HepG2 (cell line): ENCODE measurements around the gene RPL5. TPM values are rescaled to one million over a fixed set of nuclear protein-coding genes. Genes with fewer than 3 reads are reported as not detected.

ENCODE experiments used
- ATAC-seq: fragments of 200-7000 bp; cut with Tn5 transposase; 3 replicates; pipeline ENCODE4 v1.9.1; 2020; ENCODE audit warnings: mild to moderate bottlenecking, moderate library complexity
- BruUV-seq: library from RNA; stranded (reverse); fragments of 400-500 nt; replicated peaks from 2 replicates; lab custom pipeline; 2021; lab: Mats Ljungman, UMichigan
- CTCF ChIA-PET: fragments of 300-600 bp; formaldehyde crosslinking; extraction: SDS; loops from one replicate; lab custom pipeline; 2021; ENCODE audit warnings: low total read pairs, inconsistent platforms, low intra/inter-chr PET ratio; lab: Yijun Ruan, JAX
- POLR2A ChIA-PET: fragments of 350-600 bp; sonication (Branson Sonifier 250); formaldehyde crosslinking; loops from one replicate; lab custom pipeline; 2020; ENCODE audit warnings: antibody characterized with exemption, inconsistent platforms; lab: Yijun Ruan, JAX
- DNase-seq: peaks from one replicate; pipeline ENCODE4 v3.0.0-alpha.2; 2015; ENCODE audit warnings: low spot score
- FAIRE-seq: peaks from 3 replicates; lab custom pipeline; 2011; peaks lifted over from hg19 to GRCh38; lab: Jason Lieb, UNC
- H2AFZ ChIP-seq: one replicate; pipeline ENCODE4 v1.6.1; 2011; ENCODE audit warnings: low read length, inconsistent platforms
- H3K27ac ChIP-seq: fragments of 300-600 bp; 3 replicates; pipeline ENCODE4 v1.8.0; 2011; ENCODE audit warnings: mixed run types, mild to moderate bottlenecking, mixed read lengths, low read length, inconsistent platforms; ENCODE audit not compliant: insufficient read depth; ENCODE audit errors: extremely low read length
- H3K27me3 ChIP-seq, 2 experiments: fragments of 200-600 bp in 1 of 2; 2 replicates in 1 of 2; 3 replicates in 1 of 2; pipeline versions ENCODE4 v1.6.0 to v1.8.0; 2011; ENCODE audit warnings: low read length in 2 of 2, mild to moderate bottlenecking in 2 of 2, moderate library complexity in 2 of 2, inconsistent platforms in 1 of 2; ENCODE audit not compliant: insufficient read depth in 2 of 2, control insufficient read depth in 1 of 2
- H3K36me3 ChIP-seq, 2 experiments: fragments of 200-600 bp in 1 of 2; replicated peaks in 1 of 2; 2 replicates in 1 of 2; 3 replicates in 1 of 2; pipeline versions ENCODE4 v1.5.1 to v1.8.0; 2011; ENCODE audit warnings: low read length in 2 of 2, inconsistent platforms in 1 of 2; ENCODE audit not compliant: insufficient read depth in 2 of 2, control insufficient read depth in 1 of 2
- H3K4me1 ChIP-seq: 2 replicates; pipeline ENCODE4 v1.5.1; 2012; ENCODE audit warnings: low read length, inconsistent platforms; ENCODE audit not compliant: insufficient read depth
- H3K4me2 ChIP-seq: 2 replicates; pipeline ENCODE4 v1.6.0; 2011; ENCODE audit warnings: low read depth, low read length, inconsistent platforms
- H3K4me3 ChIP-seq, 3 experiments: fragments of 200-600 bp in 1 of 3; sonication (generic), shearing (Covaris generic) in 1 of 3; replicated peaks in 1 of 3; 2 replicates each; pipeline ENCODE4 v1.5.1; 2011 to 2016; ENCODE audit warnings: low read length in 3 of 3, inconsistent platforms in 2 of 3, low read depth in 2 of 3, mild to moderate bottlenecking in 2 of 3, control low read depth in 1 of 3, mixed read lengths in 1 of 3; ENCODE audit not compliant: insufficient read depth in 1 of 3
- H3K79me2 ChIP-seq: one replicate; pipeline ENCODE4 v1.6.1; 2011; ENCODE audit warnings: low read length, inconsistent platforms; ENCODE audit not compliant: insufficient read depth
- H3K9ac ChIP-seq: 2 replicates; pipeline ENCODE4 v1.6.0; 2011; ENCODE audit warnings: mild to moderate bottlenecking, low read depth, low read length, inconsistent platforms; ENCODE audit not compliant: insufficient read depth
- H3K9me3 ChIP-seq: 2 replicates; pipeline ENCODE4 v1.5.1; 2012; ENCODE audit warnings: mild to moderate bottlenecking, low read length
- H4K20me1 ChIP-seq: 2 replicates; pipeline ENCODE4 v1.6.0; 2011; ENCODE audit warnings: inconsistent platforms, mild to moderate bottlenecking, low read length, moderate library complexity; ENCODE audit not compliant: insufficient read depth
- HNF4A ChIP-seq: sonication (generic); formaldehyde crosslinking; IDR thresholded peaks from 2 replicates; pipeline ENCODE4 v1.4.0; 2020; ENCODE audit warnings: missing genetic modification reagents
- JUND ChIP-seq: sonication (generic); formaldehyde crosslinking; IDR thresholded peaks from 2 replicates; pipeline ENCODE4 v1.8.0; 2022; ENCODE audit warnings: mild to moderate bottlenecking, missing genetic modification reagents
- ZNF747 ChIP-seq: sonication (generic); formaldehyde crosslinking; IDR thresholded peaks from 2 replicates; pipeline ENCODE4 v1.8.1; 2023; ENCODE audit warnings: missing genetic modification reagents, mild to moderate bottlenecking, borderline replicate concordance
- WGBS: methylation state at CpG from one replicate; pipeline ENCODE4 v1.1.6; 2017; ENCODE audit warnings: low lambda C conversion rate; 5-methylcytosine and 5-hydroxymethylcytosine counted together
- in situ Hi-C: cut with HindIII; loops from 2 replicates; pipeline ENCODE4 v1.10.0; 2017; ENCODE audit warnings: low pct_unique_long_range_greater_than_20kb; ENCODE audit not compliant: extremely low pct_ligation_motif_present
- intact Hi-C: fragments of 100-400 bp; cut with micrococcal nuclease; formaldehyde crosslinking; loops from one replicate; pipeline ENCODE4 v1.10.0; 2022; ENCODE audit not compliant: unreplicated experiment
- polyA plus RNA-seq, 8 experiments: library from polyadenylated mRNA; depleted of rRNA in 3 of 8; stranded (reverse) in 7 of 8; unstranded in 1 of 8; fragments of >200 nt; fragmentation: Illumina TruSeq in 4 of 8; extraction: Trizol in 4 of 8; gene quantifications; 2 replicates each; pipeline versions ENCODE4 v1.2.1 to v1.2.3, GENCODE V29; 2011 to 2016; ENCODE audit warnings: low read depth in 4 of 8, missing spikeins in 1 of 8, mixed read lengths in 1 of 8; ENCODE audit not compliant: insufficient read depth in 1 of 8
- total RNA-seq, 5 experiments: library from RNA; depleted of rRNA; stranded (reverse); fragments of >200 nt; fragmentation: Illumina TruSeq; extraction: Trizol; gene quantifications; 2 replicates each; pipeline ENCODE4 v1.2.3, GENCODE V29; 2016; ENCODE audit warnings: low read depth in 1 of 5
- TF ChIP-seq, protein P1 (sequence below): sonication (generic); formaldehyde crosslinking; IDR thresholded peaks from 2 replicates; pipeline ENCODE4 v1.4.0; 2020; ENCODE audit warnings: missing genetic modification reagents; ENCODE audit errors: not compliant biosample characterization
- TF ChIP-seq, protein P2 (sequence below): sonication (generic); formaldehyde crosslinking; IDR thresholded peaks from 2 replicates; pipeline ENCODE4 v1.5.1; 2020; ENCODE audit warnings: mild to moderate bottlenecking, missing genetic modification reagents, moderate library complexity

The RPL5 gene
- total and polyA plus RNA-seq, 2 of the 13 experiments (the other 11 are each of a cell fraction or from before 2014, with no cell fraction given): 2,304 to 2,520 TPM

DNA sequence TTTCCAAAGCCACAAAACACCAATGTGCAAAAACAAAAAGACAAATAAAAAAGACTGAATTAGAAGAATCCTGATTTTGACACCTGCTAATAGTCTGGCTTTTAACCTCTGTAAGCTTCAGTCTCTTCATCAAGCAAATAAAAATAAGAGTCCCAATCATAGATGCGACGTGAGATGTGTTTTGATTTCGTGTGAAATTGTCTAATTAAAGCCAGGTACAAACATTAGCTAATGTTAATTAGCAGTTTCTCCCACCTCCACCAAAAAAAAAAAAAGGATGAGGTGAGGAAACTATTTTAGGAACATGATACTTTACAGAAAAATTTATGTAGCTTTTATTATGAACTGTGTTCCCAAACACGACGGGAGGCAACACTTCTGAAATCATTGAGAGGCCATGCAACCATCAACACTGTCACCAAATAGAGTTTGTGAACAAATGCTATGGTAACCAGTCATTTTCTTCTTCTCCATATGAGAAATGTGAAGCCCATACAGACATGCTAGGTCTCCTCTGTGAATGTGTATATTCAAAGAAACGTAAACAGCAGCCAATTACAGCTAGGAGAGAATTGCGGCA lies 40.3 kb upstream of the RPL5 start:
- H2AFZ ChIP-seq: no peak overlapping the region

More for the DNA sequence above, 40.3 kb upstream of the RPL5 start:
- Histone ChIP-seq H3K9me3 (no peaks in the 10 kb centered on the region), H4K20me1 (no peaks in the 10 kb centered on the region), H3K4me3 (no peak overlapping the region), H3K4me1 (peaks cover 18% of the 10 kb centered on the region), H3K79me2 (no peaks in the 10 kb centered on the region), H3K36me3 (no peaks in the 10 kb centered on the region), H3K27ac (no peak overlapping the region), H3K4me2 (no peak overlapping the region), H3K9ac (no peak overlapping the region), H3K27me3 (peaks cover 0 to under 1% of the 10 kb centered on the region in 2 experiments; a peak in 2 of 5 replicates)
- ChIA-PET CTCF (no interaction called here), POLR2A (no interaction called here)
- no TSS peak for BruUV-seq
- in situ Hi-C loops: no loop called here
- TF ChIP-seq, protein P1, sequence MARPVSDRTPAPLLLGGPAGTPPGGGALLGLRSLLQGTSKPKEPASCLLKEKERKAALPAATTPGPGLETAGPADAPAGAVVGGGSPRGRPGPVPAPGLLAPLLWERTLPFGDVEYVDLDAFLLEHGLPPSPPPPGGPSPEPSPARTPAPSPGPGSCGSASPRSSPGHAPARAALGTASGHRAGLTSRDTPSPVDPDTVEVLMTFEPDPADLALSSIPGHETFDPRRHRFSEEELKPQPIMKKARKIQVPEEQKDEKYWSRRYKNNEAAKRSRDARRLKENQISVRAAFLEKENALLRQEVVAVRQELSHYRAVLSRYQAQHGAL: no peak
- no peak for TF ChIP-seq ZNF747 (CRISPR knock-in tag)
- TF ChIP-seq HNF4A (CRISPR knock-in tag): no peak
- TF ChIP-seq JUND (CRISPR knock-in tag): no peak
- TF ChIP-seq, protein P2, sequence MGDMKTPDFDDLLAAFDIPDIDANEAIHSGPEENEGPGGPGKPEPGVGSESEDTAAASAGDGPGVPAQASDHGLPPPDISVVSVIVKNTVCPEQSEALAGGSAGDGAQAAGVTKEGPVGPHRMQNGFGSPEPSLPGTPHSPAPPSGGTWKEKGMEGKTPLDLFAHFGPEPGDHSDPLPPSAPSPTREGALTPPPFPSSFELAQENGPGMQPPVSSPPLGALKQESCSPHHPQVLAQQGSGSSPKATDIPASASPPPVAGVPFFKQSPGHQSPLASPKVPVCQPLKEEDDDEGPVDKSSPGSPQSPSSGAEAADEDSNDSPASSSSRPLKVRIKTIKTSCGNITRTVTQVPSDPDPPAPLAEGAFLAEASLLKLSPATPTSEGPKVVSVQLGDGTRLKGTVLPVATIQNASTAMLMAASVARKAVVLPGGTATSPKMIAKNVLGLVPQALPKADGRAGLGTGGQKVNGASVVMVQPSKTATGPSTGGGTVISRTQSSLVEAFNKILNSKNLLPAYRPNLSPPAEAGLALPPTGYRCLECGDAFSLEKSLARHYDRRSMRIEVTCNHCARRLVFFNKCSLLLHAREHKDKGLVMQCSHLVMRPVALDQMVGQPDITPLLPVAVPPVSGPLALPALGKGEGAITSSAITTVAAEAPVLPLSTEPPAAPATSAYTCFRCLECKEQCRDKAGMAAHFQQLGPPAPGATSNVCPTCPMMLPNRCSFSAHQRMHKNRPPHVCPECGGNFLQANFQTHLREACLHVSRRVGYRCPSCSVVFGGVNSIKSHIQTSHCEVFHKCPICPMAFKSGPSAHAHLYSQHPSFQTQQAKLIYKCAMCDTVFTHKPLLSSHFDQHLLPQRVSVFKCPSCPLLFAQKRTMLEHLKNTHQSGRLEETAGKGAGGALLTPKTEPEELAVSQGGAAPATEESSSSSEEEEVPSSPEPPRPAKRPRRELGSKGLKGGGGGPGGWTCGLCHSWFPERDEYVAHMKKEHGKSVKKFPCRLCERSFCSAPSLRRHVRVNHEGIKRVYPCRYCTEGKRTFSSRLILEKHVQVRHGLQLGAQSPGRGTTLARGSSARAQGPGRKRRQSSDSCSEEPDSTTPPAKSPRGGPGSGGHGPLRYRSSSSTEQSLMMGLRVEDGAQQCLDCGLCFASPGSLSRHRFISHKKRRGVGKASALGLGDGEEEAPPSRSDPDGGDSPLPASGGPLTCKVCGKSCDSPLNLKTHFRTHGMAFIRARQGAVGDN: no peak
- FAIRE-seq: no peak
- intact Hi-C loops: no loop called here
- 18% methylated on average over 7 of the region's 7 CpGs for WGBS
- ATAC-seq: no peak
- no peak for DNase-seq
